IMR-90 (cell line): ENCODE results near the gene CYP2B6. TPM values are rescaled to one million over a fixed set of nuclear protein-coding genes. Genes with fewer than 3 reads are reported as not detected.

Experiments
- ATAC-seq: fragments of 200-7000 bp; cut with Tn5 transposase; 2 replicates; pipeline ENCODE4 v1.9.1; 2020; ENCODE audit warnings: low read depth, mild to moderate bottlenecking, moderate library complexity
- BruUV-seq: library from RNA; stranded (reverse); fragments of 400-500 nt; replicated peaks from 2 replicates; lab custom pipeline; 2021; lab: Mats Ljungman, UMichigan
- CTCF ChIA-PET: fragments of 300-600 bp; formaldehyde crosslinking; extraction: SDS; loops from one replicate; lab custom pipeline; 2021; ENCODE audit warnings: antibody characterized with exemption; lab: Yijun Ruan, JAX
- POLR2A ChIA-PET: fragments of 300-600 bp; sonication (Branson Sonifier 250); formaldehyde crosslinking; loops from one replicate; lab custom pipeline; 2022; ENCODE audit warnings: antibody characterized with exemption; ENCODE audit not compliant: unreplicated experiment; lab: Charles Lee
- DNase-seq: peaks from one replicate; pipeline ENCODE4 v3.0.0; 2013
- H2AFZ ChIP-seq: replicated peaks from 2 replicates; pipeline ENCODE3; 2013; ENCODE audit warnings: low read length, mild to moderate bottlenecking; ENCODE audit not compliant: poor library complexity
- H2AK5ac ChIP-seq: 2 replicates; pipeline ENCODE4 v1.6.1; 2013; ENCODE audit warnings: low read depth, low read length, inconsistent platforms
- H2AK9ac ChIP-seq: replicated peaks from 2 replicates; pipeline ENCODE3; 2013; ENCODE audit warnings: mild to moderate bottlenecking, low read depth, low read length, moderate library complexity; ENCODE audit not compliant: poor library complexity
- H2BK120ac ChIP-seq: 2 replicates; pipeline ENCODE4 v1.6.1; 2013; ENCODE audit warnings: low read depth, low read length, inconsistent platforms
- H2BK15ac ChIP-seq: 3 replicates; pipeline ENCODE4 v1.6.1; 2013; ENCODE audit warnings: low read depth, low read length, inconsistent platforms
- H2BK20ac ChIP-seq: 2 replicates; pipeline ENCODE4 v1.6.1; 2013; ENCODE audit warnings: low read depth, mild to moderate bottlenecking, inconsistent platforms, low read length, moderate library complexity
- H2BK5ac ChIP-seq: 2 replicates; pipeline ENCODE4 v1.6.1; 2013; ENCODE audit warnings: mild to moderate bottlenecking, low read depth, low read length, inconsistent platforms; ENCODE audit not compliant: poor library complexity, severe bottlenecking
- H3K14ac ChIP-seq: replicated peaks from 2 replicates; pipeline ENCODE4 v1.6.1; 2013; ENCODE audit warnings: low read depth, low read length, inconsistent platforms
- H3K18ac ChIP-seq: 2 replicates; pipeline ENCODE4 v1.6.1; 2013; ENCODE audit warnings: low read depth, low read length, control low read depth
- H3K23ac ChIP-seq: 2 replicates; pipeline ENCODE4 v1.6.1; 2013; ENCODE audit warnings: low read depth, low read length, inconsistent platforms
- H3K27ac ChIP-seq: 2 replicates; pipeline ENCODE4 v1.5.1; 2013; ENCODE audit warnings: mild to moderate bottlenecking, control low read depth, low read length; ENCODE audit not compliant: insufficient read depth
- H3K27me3 ChIP-seq: 2 replicates; pipeline ENCODE4 v1.6.1; 2013; ENCODE audit warnings: low read length; ENCODE audit not compliant: control insufficient read depth, insufficient read depth
- H3K36me3 ChIP-seq: 2 replicates; pipeline ENCODE4 v1.6.1; 2013; ENCODE audit warnings: low read length, mixed read lengths; ENCODE audit not compliant: control insufficient read depth, insufficient read depth
- H3K4ac ChIP-seq: 2 replicates; pipeline ENCODE4 v1.6.1; 2013; ENCODE audit warnings: low read depth, low read length, inconsistent platforms
- H3K4me1 ChIP-seq: 2 replicates; pipeline ENCODE4 v1.6.1; 2013; ENCODE audit warnings: low read length, mixed read lengths; ENCODE audit not compliant: control insufficient read depth, insufficient read depth
- H3K4me2 ChIP-seq: 2 replicates; pipeline ENCODE4 v1.6.1; 2013; ENCODE audit warnings: low read depth, mild to moderate bottlenecking, control low read depth, low read length, moderate library complexity
- H3K4me3 ChIP-seq: 2 replicates; pipeline ENCODE4 v1.5.1; 2013; ENCODE audit warnings: low read depth, mild to moderate bottlenecking, control low read depth, low read length, moderate library complexity; ENCODE audit not compliant: insufficient read depth
- H3K56ac ChIP-seq: 2 replicates; pipeline ENCODE4 v1.6.1; 2013; ENCODE audit warnings: low read length, inconsistent platforms; ENCODE audit not compliant: insufficient read depth; ENCODE audit errors: extremely low read depth
- H3K79me1 ChIP-seq, 2 experiments: 2 replicates each; pipeline ENCODE4 v1.6.1; 2013; ENCODE audit warnings: low read length in 2 of 2, inconsistent platforms in 1 of 2, low read depth in 1 of 2
- H3K9ac ChIP-seq: 2 replicates; pipeline ENCODE4 v1.6.1; 2013; ENCODE audit warnings: low read depth, low read length, control low read depth
- H3K9me1 ChIP-seq: 2 replicates; pipeline ENCODE4 v1.6.1; 2013; ENCODE audit warnings: low read length, inconsistent platforms; ENCODE audit not compliant: insufficient read depth
- H3K9me3 ChIP-seq: 2 replicates; pipeline ENCODE4 v1.6.1; 2013; ENCODE audit warnings: low read length; ENCODE audit not compliant: control insufficient read depth, insufficient read depth
- H4K20me1 ChIP-seq: 2 replicates; pipeline ENCODE4 v1.6.1; 2013; ENCODE audit warnings: low read length, inconsistent platforms; ENCODE audit not compliant: insufficient read depth
- H4K5ac ChIP-seq: 2 replicates; pipeline ENCODE4 v1.6.1; 2013; ENCODE audit warnings: mild to moderate bottlenecking, low read depth, low read length, control low read depth
- H4K8ac ChIP-seq, 2 experiments: 2 replicates each; pipeline ENCODE4 v1.6.1; 2013; ENCODE audit warnings: low read depth in 2 of 2, low read length in 2 of 2, control low read depth in 1 of 2, inconsistent platforms in 1 of 2
- H4K91ac ChIP-seq: 2 replicates; pipeline ENCODE4 v1.6.1; 2013; ENCODE audit warnings: low read depth, low read length, inconsistent platforms; ENCODE audit not compliant: insufficient read depth
- BHLHE40 ChIP-seq: fragments of 150-350 bp; IDR thresholded peaks from 2 replicates; pipeline ENCODE4 v1.6.1; 2016; ENCODE audit warnings: mild to moderate bottlenecking, low read depth, low read length
- CEBPB ChIP-seq: IDR thresholded peaks from 2 replicates; pipeline ENCODE4 v1.6.1; 2012; ENCODE audit warnings: low read depth, low read length, improper control_type of control experiment
- CHD1 ChIP-seq: IDR thresholded peaks from 2 replicates; pipeline ENCODE4 v1.6.1; 2012; ENCODE audit warnings: low read depth, low read length, improper control_type of control experiment
- FOS ChIP-seq: fragments of 150-350 bp; IDR thresholded peaks from 2 replicates; pipeline ENCODE4 v1.6.1; 2016; ENCODE audit warnings: low read depth, low read length
- MAFK ChIP-seq: IDR thresholded peaks from 2 replicates; pipeline ENCODE4 v1.6.1; 2012; ENCODE audit warnings: low read depth, low read length, improper control_type of control experiment
- MAZ ChIP-seq: IDR thresholded peaks from 2 replicates; pipeline ENCODE4 v1.6.1; 2012; ENCODE audit warnings: low read depth, mild to moderate bottlenecking, low read length, improper control_type of control experiment, moderate library complexity, borderline replicate concordance
- MXI1 ChIP-seq: IDR thresholded peaks from 2 replicates; pipeline ENCODE4 v1.6.1; 2012; ENCODE audit warnings: low read depth, mild to moderate bottlenecking, low read length, moderate library complexity, borderline replicate concordance
- NFE2L2 ChIP-seq: fragments of 150-350 bp; IDR thresholded peaks from 2 replicates; pipeline ENCODE4 v1.6.1; 2016; ENCODE audit warnings: low read depth, mild to moderate bottlenecking, low read length
- POLR2A ChIP-seq: IDR thresholded peaks from 2 replicates; pipeline ENCODE4 v1.6.1; 2012; ENCODE audit warnings: mild to moderate bottlenecking, low read depth, low read length
- RAD21 ChIP-seq: IDR thresholded peaks from 2 replicates; pipeline ENCODE4 v1.6.1; 2012; ENCODE audit warnings: low read length, improper control_type of control experiment
- RCOR1 ChIP-seq: IDR thresholded peaks from 2 replicates; pipeline ENCODE4 v1.6.1; 2012; ENCODE audit warnings: mild to moderate bottlenecking, low read length, improper control_type of control experiment; ENCODE audit not compliant: insufficient replicate concordance
- RFX5 ChIP-seq: IDR thresholded peaks from 2 replicates; pipeline ENCODE4 v1.8.0; 2012; ENCODE audit warnings: low read depth, mild to moderate bottlenecking, low read length, moderate library complexity
- SMC3 ChIP-seq: fragments of 150-350 bp; IDR thresholded peaks from 2 replicates; pipeline ENCODE4 v1.6.1; 2016; ENCODE audit warnings: low read depth, mild to moderate bottlenecking, antibody characterized with exemption, low read length, moderate library complexity
- WGBS, 2 experiments: methylation state at CpG; one replicate each; pipeline versions ENCODE4 v1.1.5 to v1.1.7; 2013; ENCODE audit warnings: missing lambda C conversion rate in 2 of 2; ENCODE audit not compliant: insufficient read length in 1 of 2; ENCODE audit errors: extremely low coverage in 2 of 2; 5-methylcytosine and 5-hydroxymethylcytosine counted together
- dilution Hi-C: fragments of 300-500 bp; cut with HindIII; formaldehyde crosslinking; loops from one replicate; pipeline ENCODE4 v1.14.3; 2018; ENCODE audit warnings: low sequenced_read_pairs; ENCODE audit not compliant: unreplicated experiment
- in situ Hi-C: fragments of 300-500 bp; cut with MboI; formaldehyde crosslinking; loops from 3 replicates; pipeline ENCODE4 v1.14.3; 2019; ENCODE audit warnings: low sequenced_read_pairs, inconsistent platforms, mixed read lengths
- intact Hi-C: fragments of 100-400 bp; cut with micrococcal nuclease; formaldehyde crosslinking; loops from 2 replicates; pipeline ENCODE4 v1.10.0; 2022
- polyA plus RNA-seq, 3 experiments: library from polyadenylated mRNA; depleted of rRNA; stranded (reverse); fragments of >200 nt; gene quantifications; 2 replicates each; pipeline ENCODE4 v1.2.3, GENCODE V29; 2012; ENCODE audit warnings: low replicate concordance in 1 of 3
- total RNA-seq: library from RNA; depleted of rRNA; stranded (reverse); fragments of >200 nt; gene quantifications from 2 replicates; pipeline ENCODE4 v1.2.3, GENCODE V29; 2012
- TF ChIP-seq, protein P1 (sequence below): fragments of 150-350 bp; IDR thresholded peaks from 2 replicates; pipeline ENCODE4 v1.6.1; 2017; ENCODE audit warnings: mild to moderate bottlenecking, antibody characterized with exemption, low read length, low read depth
- TF ChIP-seq, protein P2 (sequence below): conservative IDR thresholded peaks from 2 replicates; pipeline ENCODE4 v1.5.1; 2012; ENCODE audit warnings: mild to moderate bottlenecking, low read depth, low read length, improper control_type of control experiment
- TF ChIP-seq, protein P3 (sequence below): fragments of 150-350 bp; IDR thresholded peaks from 2 replicates; pipeline ENCODE4 v1.6.1; 2016; ENCODE audit warnings: low read depth, mild to moderate bottlenecking, low read length, moderate library complexity, borderline replicate concordance

Gene CYP2B6
- total and polyA plus RNA-seq, 2 of the 4 experiments (the other 2 are of a cell fraction), result not detected

DNA sequence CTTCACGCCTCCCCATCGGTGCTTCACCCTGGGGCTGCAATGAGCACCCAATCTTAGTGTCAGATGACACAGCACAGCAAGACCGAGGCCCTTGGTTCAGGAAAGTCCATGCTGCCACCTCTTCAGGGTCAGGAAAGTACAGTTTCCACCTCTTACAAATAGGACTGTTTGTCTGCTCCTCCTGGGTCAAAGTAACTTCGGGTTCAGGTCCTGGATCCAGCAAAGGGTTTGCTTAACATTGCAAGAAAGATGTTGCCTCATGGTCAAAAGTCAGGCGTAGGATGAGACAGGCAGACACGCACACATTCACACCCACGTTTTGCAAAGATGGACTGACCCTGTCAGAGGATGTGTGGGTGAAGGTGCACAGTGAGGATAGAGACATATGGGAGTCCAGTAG, 1.6 kb upstream of the CYP2B6 start:
- whole genome bisulfite sequencing, 2 experiments, result 80% methylated on average over 1 of the region's 7 CpGs; no CpG with 5 or more reads in 1 of the 2 experiments
- no TSS peak for BruUV-seq
- ChIA-PET CTCF (no interaction called here), POLR2A (no interaction called here)
- no peak overlapping the region for H2AK9ac ChIP-seq
- dilution Hi-C loops (no loop called here), in situ Hi-C loops (no loop called here), intact Hi-C loops (no loop called here)
- no peak for DNase-seq
- no peak overlapping the region for H2AFZ ChIP-seq
- no peak overlapping the region for H3K27ac ChIP-seq
- no peak overlapping the region for H3K56ac ChIP-seq
- H3K4ac ChIP-seq, result no peak overlapping the region
- H2AK5ac ChIP-seq, result no peak overlapping the region
- H3K4me2 ChIP-seq, result no peak overlapping the region
- H3K4me1 ChIP-seq, result no peaks in the 10 kb centered on the region
- H3K18ac ChIP-seq, result no peak overlapping the region
- H3K14ac ChIP-seq, result no peak overlapping the region
- TF ChIP-seq CHD1 (no peak), RAD21 (no peak), POLR2A (no peak), NFE2L2 (no peak), SMC3 (no peak), FOS (no peak), RCOR1 (no peak), CEBPB (no peak), MXI1 (no peak), RFX5 (no peak), BHLHE40 (no peak), MAFK (no peak), MAZ (no peak)
- TF ChIP-seq, protein P1, sequence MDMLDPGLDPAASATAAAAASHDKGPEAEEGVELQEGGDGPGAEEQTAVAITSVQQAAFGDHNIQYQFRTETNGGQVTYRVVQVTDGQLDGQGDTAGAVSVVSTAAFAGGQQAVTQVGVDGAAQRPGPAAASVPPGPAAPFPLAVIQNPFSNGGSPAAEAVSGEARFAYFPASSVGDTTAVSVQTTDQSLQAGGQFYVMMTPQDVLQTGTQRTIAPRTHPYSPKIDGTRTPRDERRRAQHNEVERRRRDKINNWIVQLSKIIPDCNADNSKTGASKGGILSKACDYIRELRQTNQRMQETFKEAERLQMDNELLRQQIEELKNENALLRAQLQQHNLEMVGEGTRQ, result no peak
- TF ChIP-seq, protein P2, sequence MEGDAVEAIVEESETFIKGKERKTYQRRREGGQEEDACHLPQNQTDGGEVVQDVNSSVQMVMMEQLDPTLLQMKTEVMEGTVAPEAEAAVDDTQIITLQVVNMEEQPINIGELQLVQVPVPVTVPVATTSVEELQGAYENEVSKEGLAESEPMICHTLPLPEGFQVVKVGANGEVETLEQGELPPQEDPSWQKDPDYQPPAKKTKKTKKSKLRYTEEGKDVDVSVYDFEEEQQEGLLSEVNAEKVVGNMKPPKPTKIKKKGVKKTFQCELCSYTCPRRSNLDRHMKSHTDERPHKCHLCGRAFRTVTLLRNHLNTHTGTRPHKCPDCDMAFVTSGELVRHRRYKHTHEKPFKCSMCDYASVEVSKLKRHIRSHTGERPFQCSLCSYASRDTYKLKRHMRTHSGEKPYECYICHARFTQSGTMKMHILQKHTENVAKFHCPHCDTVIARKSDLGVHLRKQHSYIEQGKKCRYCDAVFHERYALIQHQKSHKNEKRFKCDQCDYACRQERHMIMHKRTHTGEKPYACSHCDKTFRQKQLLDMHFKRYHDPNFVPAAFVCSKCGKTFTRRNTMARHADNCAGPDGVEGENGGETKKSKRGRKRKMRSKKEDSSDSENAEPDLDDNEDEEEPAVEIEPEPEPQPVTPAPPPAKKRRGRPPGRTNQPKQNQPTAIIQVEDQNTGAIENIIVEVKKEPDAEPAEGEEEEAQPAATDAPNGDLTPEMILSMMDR, result no peak
- TF ChIP-seq, protein P3, sequence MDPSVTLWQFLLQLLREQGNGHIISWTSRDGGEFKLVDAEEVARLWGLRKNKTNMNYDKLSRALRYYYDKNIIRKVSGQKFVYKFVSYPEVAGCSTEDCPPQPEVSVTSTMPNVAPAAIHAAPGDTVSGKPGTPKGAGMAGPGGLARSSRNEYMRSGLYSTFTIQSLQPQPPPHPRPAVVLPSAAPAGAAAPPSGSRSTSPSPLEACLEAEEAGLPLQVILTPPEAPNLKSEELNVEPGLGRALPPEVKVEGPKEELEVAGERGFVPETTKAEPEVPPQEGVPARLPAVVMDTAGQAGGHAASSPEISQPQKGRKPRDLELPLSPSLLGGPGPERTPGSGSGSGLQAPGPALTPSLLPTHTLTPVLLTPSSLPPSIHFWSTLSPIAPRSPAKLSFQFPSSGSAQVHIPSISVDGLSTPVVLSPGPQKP, result no peak
- no peak overlapping the region for H2BK120ac ChIP-seq
- no peak overlapping the region for H3K9ac ChIP-seq
- no peaks in the 10 kb centered on the region for H4K20me1 ChIP-seq
- no peaks in the 10 kb centered on the region for H3K36me3 ChIP-seq
- H2BK20ac ChIP-seq, result no peak overlapping the region
- no peaks in the 10 kb centered on the region for H3K9me1 ChIP-seq
- no peak overlapping the region for H3K4me3 ChIP-seq
- no peak overlapping the region for H4K8ac ChIP-seq
- no peak overlapping the region for H2BK5ac ChIP-seq
- no peak for ATAC-seq
- no peak overlapping the region for H4K5ac ChIP-seq
- H3K9me3 ChIP-seq, result no peaks in the 10 kb centered on the region
- H3K23ac ChIP-seq, result no peak overlapping the region
- H2BK15ac ChIP-seq, result no peak overlapping the region
- no peaks in the 10 kb centered on the region for H3K79me1 ChIP-seq
- H3K27me3 ChIP-seq, result peaks cover 2% of the 10 kb centered on the region; the same call in 1 of the 2 replicates
- no peak overlapping the region for H4K91ac ChIP-seq
